Measurements from ENCODE around the gene RNH1. TPM values are rescaled to one million over a fixed set of nuclear protein-coding genes. Genes with fewer than 3 reads are reported as not detected.

Gene RNH1
- polyA plus RNA-seq, 1 donor from 2014 or later = 71.8 TPM

GRCh38 chr11:538431-539051 is 31.5 kb upstream of the RNH1 start:
- no peaks in the 10 kb centered on the region for H3K9me2 ChIP-seq (ENCODE audit: insufficient read depth, low read length)
- H4K20me1 ChIP-seq (ENCODE audit: insufficient read depth) = no peaks in the 10 kb centered on the region
- no peak overlapping the region for H3K9ac ChIP-seq (ENCODE audit: low read length)
- H3K9me3 ChIP-seq (ENCODE audit: low read length) = no peaks in the 10 kb centered on the region
- no peak overlapping the region for H3K4me3 ChIP-seq (ENCODE audit: low read length)
- H3K27me3 ChIP-seq (ENCODE audit: insufficient read depth, low read depth, low read length) = no peaks in the 10 kb centered on the region
- no peaks in the 10 kb centered on the region for H3K36me3 ChIP-seq (ENCODE audit: insufficient read depth, low read length)
- H3K4me2 ChIP-seq (ENCODE audit: low read length) = no peak overlapping the region
- no peak overlapping the region for H3K27ac ChIP-seq (ENCODE audit: low read length)
- no peak for TF ChIP-seq TAF1 (IDR thresholded peaks at IDR 0.05; ENCODE audit: low read depth)
- no peak for TF ChIP-seq POLR2AphosphoS5 (IDR thresholded peaks at IDR 0.05)
- no peak for TF ChIP-seq CTCF (IDR thresholded peaks at IDR 0.05; ENCODE audit: poor library complexity, severe bottlenecking)
- TF ChIP-seq EP300 (conservative IDR thresholded peaks at IDR 0.05; ENCODE audit: poor library complexity, severe bottlenecking) = no peak
- no peak for TF ChIP-seq RAD21 (conservative IDR thresholded peaks at IDR 0.05)
- TF ChIP-seq EZH2 (IDR thresholded peaks at IDR 0.05; ENCODE audit: borderline replicate concordance, insufficient read depth, low read length, poor library complexity, severe bottlenecking) = no peak
- TF ChIP-seq SMC3 (conservative IDR thresholded peaks at IDR 0.05; ENCODE audit: poor library complexity) = no peak
- TF ChIP-seq REST (IDR thresholded peaks at IDR 0.05; ENCODE audit: borderline replicate concordance) = no peak
- TF ChIP-seq MXI1 (conservative IDR thresholded peaks at IDR 0.05; ENCODE audit: poor library complexity, severe bottlenecking) = no peak
- no peaks in the 10 kb centered on the region for H3F3A ChIP-seq (ENCODE audit: insufficient read depth, low read length, poor library complexity, severe bottlenecking)
- H2AFZ ChIP-seq (ENCODE audit: low read depth, low read length) = no peak overlapping the region
- H3K79me2 ChIP-seq (replicated peaks; ENCODE audit: insufficient read depth, low read length) = peaks cover 8% of the 10 kb centered on the region

- H3F3A ChIP-seq (ENCODE audit: insufficient read depth, low read length, poor library complexity, severe bottlenecking) = no peaks in the 10 kb centered on the region
- peak overlapping the region; percentile 29 for H3K9ac ChIP-seq (ENCODE audit: low read length)
- no peaks in the 10 kb centered on the region for H3K27me3 ChIP-seq (ENCODE audit: insufficient read depth, low read depth, low read length)
- H3K4me2 ChIP-seq (ENCODE audit: low read length) = no peak overlapping the region
- no peaks in the 10 kb centered on the region for H3K36me3 ChIP-seq (ENCODE audit: insufficient read depth, low read length)
- no peaks in the 10 kb centered on the region for H3K9me2 ChIP-seq (ENCODE audit: insufficient read depth, low read length)
- H3K9me3 ChIP-seq (ENCODE audit: low read length) = no peaks in the 10 kb centered on the region
- H3K27ac ChIP-seq (ENCODE audit: low read length) = no peak overlapping the region
- TF ChIP-seq SMC3 (conservative IDR thresholded peaks at IDR 0.05; ENCODE audit: poor library complexity) = no peak
- no peak for TF ChIP-seq EP300 (conservative IDR thresholded peaks at IDR 0.05; ENCODE audit: poor library complexity, severe bottlenecking)
- no peak for TF ChIP-seq TAF1 (IDR thresholded peaks at IDR 0.05; ENCODE audit: low read depth)
- no peak for TF ChIP-seq POLR2AphosphoS5 (IDR thresholded peaks at IDR 0.05)
- TF ChIP-seq EZH2 (IDR thresholded peaks at IDR 0.05; ENCODE audit: borderline replicate concordance, insufficient read depth, low read length, poor library complexity, severe bottlenecking) = no peak
- no peak for TF ChIP-seq CTCF (IDR thresholded peaks at IDR 0.05; ENCODE audit: poor library complexity, severe bottlenecking)
- TF ChIP-seq RAD21 (conservative IDR thresholded peaks at IDR 0.05) = no peak
- TF ChIP-seq MXI1 (conservative IDR thresholded peaks at IDR 0.05; ENCODE audit: poor library complexity, severe bottlenecking) = no peak
- no peak for TF ChIP-seq REST (IDR thresholded peaks at IDR 0.05; ENCODE audit: borderline replicate concordance)
- H3K4me3 ChIP-seq (ENCODE audit: low read length) = peak overlapping the region; percentile 55
- H2AFZ ChIP-seq (ENCODE audit: low read depth, low read length) = no peak overlapping the region
- H4K20me1 ChIP-seq (ENCODE audit: insufficient read depth) = no peaks in the 10 kb centered on the region
- peaks cover 8% of the 10 kb centered on the region for H3K79me2 ChIP-seq (replicated peaks; ENCODE audit: insufficient read depth, low read length)
Observed at GRCh38 chr11:537622-538430, 30.8 kb upstream of the RNH1 start.

Data from neural cell (in vitro differentiated cells).